ENCODE data around the gene PCYT2. TPM values are rescaled to one million over a fixed set of nuclear protein-coding genes. Genes with fewer than 3 reads are reported as not detected.
A peak's percentile ranks its signal among the peaks of the same experiment; 100 is the strongest.

The PCYT2 gene
- total and polyA plus RNA-seq, 2 donors (not counting 1 experiment from before 2014, with no cell fraction given) = 33.4 to 34.9 TPM

GRCh38 chr17:81895400-81895799 is 15.8 kb downstream of the PCYT2 start:
- Mint-ChIP-seq H3K27me3 (no peaks in the 10 kb centered on the region), H3K27ac (no peak overlapping the region), H3K9me3 (ENCODE audit: insufficient read depth) (no peaks in the 10 kb centered on the region), H3K4me3 (no peak overlapping the region), H3K4me1 (peaks cover 10% of the 10 kb centered on the region)
- intact Hi-C loops (cut with micrococcal nuclease) = no loop called here
- CTCF ChIA-PET = no interaction called here
- H3K79me2 ChIP-seq (ENCODE audit: control insufficient read depth, insufficient read depth, low read length) = peaks cover 17% of the 10 kb centered on the region
- ATAC-seq (ENCODE audit: low read depth) = no peak
- H3K4me2 ChIP-seq (replicated peaks; ENCODE audit: low read depth, low read length, poor library complexity, severe bottlenecking) = no peak overlapping the region
- DNase-seq = no peak
- no peak overlapping the region for H2AFZ ChIP-seq (ENCODE audit: insufficient read depth, low read depth, low read length, poor library complexity, severe bottlenecking)
- no peaks in the 10 kb centered on the region for H4K20me1 ChIP-seq (ENCODE audit: control insufficient read depth, insufficient read depth, low read length, poor library complexity, severe bottlenecking)
- H3K36me3 ChIP-seq (replicated peaks in 1 of 2; ENCODE audit: control extremely low read depth in 1 of 2, control insufficient read depth in 1 of 2, extremely low read depth in 1 of 2, insufficient read depth in 2 of 2, low read length in 1 of 2) = peaks cover 2 to 32% of the 10 kb centered on the region in 2 experiments
- 99% methylated on average over 7 of the region's 11 CpGs for WGBS (ENCODE audit: insufficient coverage)
- no peaks in the 10 kb centered on the region for H3K27me3 ChIP-seq (replicated peaks in 1 of 4; ENCODE audit: control extremely low read depth in 1 of 4, control insufficient read depth in 3 of 4, insufficient read depth in 4 of 4, low read length in 3 of 4)
- no peak overlapping the region for H3K9ac ChIP-seq (ENCODE audit: low read length)
- no peak overlapping the region for H3K4me3 ChIP-seq (ENCODE audit: control extremely low read depth in 1 of 5, extremely low read depth in 1 of 5, insufficient read depth in 1 of 5, low read depth in 2 of 5, low read length in 4 of 5)
- TF ChIP-seq, protein P1, sequence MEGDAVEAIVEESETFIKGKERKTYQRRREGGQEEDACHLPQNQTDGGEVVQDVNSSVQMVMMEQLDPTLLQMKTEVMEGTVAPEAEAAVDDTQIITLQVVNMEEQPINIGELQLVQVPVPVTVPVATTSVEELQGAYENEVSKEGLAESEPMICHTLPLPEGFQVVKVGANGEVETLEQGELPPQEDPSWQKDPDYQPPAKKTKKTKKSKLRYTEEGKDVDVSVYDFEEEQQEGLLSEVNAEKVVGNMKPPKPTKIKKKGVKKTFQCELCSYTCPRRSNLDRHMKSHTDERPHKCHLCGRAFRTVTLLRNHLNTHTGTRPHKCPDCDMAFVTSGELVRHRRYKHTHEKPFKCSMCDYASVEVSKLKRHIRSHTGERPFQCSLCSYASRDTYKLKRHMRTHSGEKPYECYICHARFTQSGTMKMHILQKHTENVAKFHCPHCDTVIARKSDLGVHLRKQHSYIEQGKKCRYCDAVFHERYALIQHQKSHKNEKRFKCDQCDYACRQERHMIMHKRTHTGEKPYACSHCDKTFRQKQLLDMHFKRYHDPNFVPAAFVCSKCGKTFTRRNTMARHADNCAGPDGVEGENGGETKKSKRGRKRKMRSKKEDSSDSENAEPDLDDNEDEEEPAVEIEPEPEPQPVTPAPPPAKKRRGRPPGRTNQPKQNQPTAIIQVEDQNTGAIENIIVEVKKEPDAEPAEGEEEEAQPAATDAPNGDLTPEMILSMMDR (IDR thresholded peaks at IDR 0.05) = no peak
- no peak for TF ChIP-seq EZH2 (IDR thresholded peaks at IDR 0.05; ENCODE audit: borderline replicate concordance, insufficient read depth, low read depth, low read length, poor library complexity, severe bottlenecking)
- no peaks in the 10 kb centered on the region for H3K9me3 ChIP-seq (ENCODE audit: control extremely low read depth in 1 of 3, control insufficient read depth in 2 of 3, insufficient read depth in 1 of 3, low read length in 2 of 3)
- peaks cover 3 to 17% of the 10 kb centered on the region in 2 donors for H3K4me1 ChIP-seq (ENCODE audit: control insufficient read depth in 2 of 2, insufficient read depth in 2 of 2, low read length in 2 of 2)
- no peak overlapping the region for H3K27ac ChIP-seq (ENCODE audit: low read length in 2 of 2)
- POLR2A ChIA-PET = no interaction called here

DNA sequence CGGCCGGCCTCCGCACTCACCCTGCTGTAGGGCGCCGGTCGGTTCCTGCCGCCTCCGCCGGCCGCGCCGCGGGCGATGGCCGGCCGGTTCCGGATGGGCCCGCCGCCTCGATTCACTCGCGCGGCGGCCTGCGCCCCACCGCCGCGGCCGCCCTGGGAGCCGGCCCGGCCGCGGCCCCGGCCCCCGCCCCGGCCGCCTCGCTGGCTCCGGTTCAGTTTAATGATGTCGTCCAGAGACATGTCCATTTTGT is 20.0 kb downstream of the PCYT2 start:
- intact Hi-C loops (cut with micrococcal nuclease) = loop anchor here (1.0 to 5.0 kb wide), 7 partner anchors 20 to 208 kb away; partner anchors contain the start of genes ARL16, MAFG, MCRIP1 and MRPL12
- H2AFZ ChIP-seq (ENCODE audit: insufficient read depth, low read depth, low read length, poor library complexity, severe bottlenecking) = peak overlapping the region; percentile 84
- Mint-ChIP-seq H3K4me3 (peak overlapping the region; percentile 98), H3K27me3 (no peaks in the 10 kb centered on the region), H3K4me1 (peaks cover 19% of the 10 kb centered on the region), H3K9me3 (ENCODE audit: insufficient read depth) (no peaks in the 10 kb centered on the region), H3K27ac (peak overlapping the region; percentile 99)
- ChIA-PET POLR2A (interaction anchor here (1.0 kb wide), 1 partner anchor 208 kb away, joined by 3 read pairs; the partner anchor contains the start of genes ARL16 and HGS), CTCF (interaction anchor here (1.3 kb wide), 1 partner anchor 69 kb away, joined by 3 read pairs; no protein-coding TSS in a partner anchor)
- TF ChIP-seq, protein P1 (IDR thresholded peaks at IDR 0.05) = no peak
- TF ChIP-seq EZH2 (IDR thresholded peaks at IDR 0.05; ENCODE audit: borderline replicate concordance, insufficient read depth, low read depth, low read length, poor library complexity, severe bottlenecking) = no peak
- peak overlapping the region in 3 of 5 experiments; percentile 62 to 71 (median 64) for H3K4me3 ChIP-seq (ENCODE audit: control extremely low read depth in 1 of 5, extremely low read depth in 1 of 5, insufficient read depth in 1 of 5, low read depth in 2 of 5, low read length in 4 of 5)
- ATAC-seq (ENCODE audit: low read depth) (no peak), DNase-seq (no peak)
- H3K79me2 ChIP-seq (ENCODE audit: control insufficient read depth, insufficient read depth, low read length) = peaks cover 47% of the 10 kb centered on the region
- H3K36me3 ChIP-seq (replicated peaks in 1 of 2; ENCODE audit: control extremely low read depth in 1 of 2, control insufficient read depth in 1 of 2, extremely low read depth in 1 of 2, insufficient read depth in 2 of 2, low read length in 1 of 2) = peaks cover 2 to 42% of the 10 kb centered on the region in 2 experiments
- H3K9ac ChIP-seq (ENCODE audit: low read length) = peak overlapping the region; percentile 84
- H3K4me2 ChIP-seq (replicated peaks; ENCODE audit: low read depth, low read length, poor library complexity, severe bottlenecking) = peak overlapping the region; percentile 93
- WGBS (ENCODE audit: insufficient coverage) = under 1% methylated on average over 40 of the region's 40 CpGs
- H3K27ac ChIP-seq (ENCODE audit: low read length in 2 of 2) = peak overlapping the region; percentile 34 to 83
- H4K20me1 ChIP-seq (ENCODE audit: control insufficient read depth, insufficient read depth, low read length, poor library complexity, severe bottlenecking) = peaks cover 2% of the 10 kb centered on the region
- no peaks in the 10 kb centered on the region for H3K9me3 ChIP-seq (ENCODE audit: control extremely low read depth in 1 of 3, control insufficient read depth in 2 of 3, insufficient read depth in 1 of 3, low read length in 2 of 3)
- H3K4me1 ChIP-seq (ENCODE audit: control insufficient read depth in 2 of 2, insufficient read depth in 2 of 2, low read length in 2 of 2) = peaks cover 10 to 25% of the 10 kb centered on the region in 2 donors
- H3K27me3 ChIP-seq (replicated peaks in 1 of 4; ENCODE audit: control extremely low read depth in 1 of 4, control insufficient read depth in 3 of 4, insufficient read depth in 4 of 4, low read length in 3 of 4) = no peaks in the 10 kb centered on the region
